Ovary (tissue), 3 donors: ENCODE results near the gene RAD51D.

Experiments used
- POLR2A ChIP-seq: fragments of 450-650 bp; IDR thresholded peaks from one replicate; pipeline ENCODE4 v1.6.1; 2017; ENCODE audit warnings: antibody characterized with exemption, mild to moderate bottlenecking, moderate library complexity
- TF ChIP-seq, protein P1 (sequence below), 3 donors: fragments of 450-650 bp in 2 of 3; fragments of 200-600 bp in 1 of 3; IDR thresholded peaks; one replicate each; pipeline versions ENCODE4 v1.5.1 to v1.8.0; 2016 to 2022; ENCODE audit warnings: antibody characterized with exemption in 3 of 3, mild to moderate bottlenecking in 1 of 3
- donor health status: DM: no; HTN: no; CAD: no.

GRCh38 chr17:35056013-35056412 lies 63.6 kb downstream of the RAD51D start:
- TF ChIP-seq, protein P1, sequence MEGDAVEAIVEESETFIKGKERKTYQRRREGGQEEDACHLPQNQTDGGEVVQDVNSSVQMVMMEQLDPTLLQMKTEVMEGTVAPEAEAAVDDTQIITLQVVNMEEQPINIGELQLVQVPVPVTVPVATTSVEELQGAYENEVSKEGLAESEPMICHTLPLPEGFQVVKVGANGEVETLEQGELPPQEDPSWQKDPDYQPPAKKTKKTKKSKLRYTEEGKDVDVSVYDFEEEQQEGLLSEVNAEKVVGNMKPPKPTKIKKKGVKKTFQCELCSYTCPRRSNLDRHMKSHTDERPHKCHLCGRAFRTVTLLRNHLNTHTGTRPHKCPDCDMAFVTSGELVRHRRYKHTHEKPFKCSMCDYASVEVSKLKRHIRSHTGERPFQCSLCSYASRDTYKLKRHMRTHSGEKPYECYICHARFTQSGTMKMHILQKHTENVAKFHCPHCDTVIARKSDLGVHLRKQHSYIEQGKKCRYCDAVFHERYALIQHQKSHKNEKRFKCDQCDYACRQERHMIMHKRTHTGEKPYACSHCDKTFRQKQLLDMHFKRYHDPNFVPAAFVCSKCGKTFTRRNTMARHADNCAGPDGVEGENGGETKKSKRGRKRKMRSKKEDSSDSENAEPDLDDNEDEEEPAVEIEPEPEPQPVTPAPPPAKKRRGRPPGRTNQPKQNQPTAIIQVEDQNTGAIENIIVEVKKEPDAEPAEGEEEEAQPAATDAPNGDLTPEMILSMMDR (IDR thresholded peaks at IDR 0.05): no peak
- TF ChIP-seq POLR2A: no peak
